Activated CD4-positive, alpha-beta T cell treated with anti-CD3 and anti-CD28 coated beads for 36 hours (primary cell): ENCODE measurements around the gene LIN7B. TPM values are rescaled to one million over a fixed set of nuclear protein-coding genes. Genes with fewer than 3 reads are reported as not detected.
"Not testable (repeated sequence)": the region's sequence is repeated elsewhere in the genome, so short reads cannot be mapped to it uniquely, and the experiment has no call there.

Experiments used
- ATAC-seq: fragments of 200-7000 bp; cut with Tn5 transposase; one replicate; pipeline ENCODE4 v1.10.0; 2021; ENCODE audit warnings: mild to moderate bottlenecking, moderate library complexity
- CTCF ChIA-PET: fragments of 350-600 bp; sonication (Branson Sonifier 250); formaldehyde crosslinking; loops from one replicate; lab custom pipeline; 2021; ENCODE audit warnings: antibody characterized with exemption; lab: Charles Lee
- POLR2A ChIA-PET: fragments of 350-600 bp; sonication (Branson Sonifier 250); formaldehyde crosslinking; loops from one replicate; lab custom pipeline; 2021; ENCODE audit warnings: antibody characterized with exemption, inconsistent platforms; lab: Charles Lee
- DNase-seq: peaks from one replicate; pipeline ENCODE4 v3.0.0-alpha.2; 2020
- H3K27ac Mint-ChIP-seq: one replicate; pipeline ENCODE4 v1.8.0; 2021; ENCODE audit warnings: mixed read lengths
- H3K27me3 Mint-ChIP-seq: one replicate; pipeline ENCODE4 v1.8.0; 2021; ENCODE audit warnings: mixed read lengths
- H3K36me3 Mint-ChIP-seq: one replicate; pipeline ENCODE4 v1.8.0; 2021; ENCODE audit warnings: low read depth, mixed read lengths
- H3K4me1 Mint-ChIP-seq: one replicate; pipeline ENCODE4 v1.8.0; 2021; ENCODE audit warnings: mixed read lengths
- H3K4me3 Mint-ChIP-seq: one replicate; pipeline ENCODE4 v1.8.0; 2021; ENCODE audit warnings: mild to moderate bottlenecking, moderate library complexity, mixed read lengths
- H3K9me3 Mint-ChIP-seq: one replicate; pipeline ENCODE4 v1.8.0; 2021; ENCODE audit warnings: low read depth, mixed read lengths
- intact Hi-C, 2 experiments: fragments of 100-400 bp; cut with DNase I in 1 of 2; cut with micrococcal nuclease in 1 of 2; formaldehyde crosslinking; loops; one replicate each; pipeline versions ENCODE4 v1.14.2 to v1.15.1; 2022 to 2024; cut with DNase I, micrococcal nuclease
- total RNA-seq, 2 experiments: library from RNA; stranded (reverse); gene quantifications; one replicate each; pipeline ENCODE4 v1.2.3, GENCODE V29; 2021

LIN7B gene
- total RNA-seq, 2 experiments from 2014 or later, result 3.5 to 4.3 TPM

GRCh38 chr19:49146408-49146770 is 32.2 kb downstream of the LIN7B start:
- not testable (repeated sequence) for H3K4me3 Mint-ChIP-seq, DNase-seq
- POLR2A ChIA-PET, result interaction anchor here (0.7 kb wide), 1 partner anchor 31 kb away, joined by 3 read pairs; no protein-coding TSS in a partner anchor

GRCh38 chr19:49148044-49148682 is 34.0 kb downstream of the LIN7B start:
- peaks cover 51% of the 10 kb centered on the region for H3K27me3 Mint-ChIP-seq
- H3K27ac Mint-ChIP-seq, result no peak overlapping the region
- DNase-seq (no peak), ATAC-seq (no peak)
- ChIA-PET CTCF (interaction anchor here (0.6 to 1.9 kb wide), 5 partner anchors 9 to 386 kb away, joined by 3 to 7 read pairs (median 4); partner anchors contain the start of genes GYS1 and RUVBL2), POLR2A (no interaction called here)
- H3K36me3 Mint-ChIP-seq, result peaks cover 2% of the 10 kb centered on the region
- no peaks in the 10 kb centered on the region for H3K9me3 Mint-ChIP-seq
- H3K4me3 Mint-ChIP-seq, result no peak overlapping the region
- peaks cover 28% of the 10 kb centered on the region for H3K4me1 Mint-ChIP-seq
- intact Hi-C loops, result loop anchor here in 1 of 2 experiments (5.0 to 10.0 kb wide), 2 partner anchors 44 to 153 kb away; partner anchors contain the start of genes GYS1 and RUVBL2

More at GRCh38 chr19:49146408-49146770, 32.2 kb downstream of the LIN7B start:
- ATAC-seq, H3K36me3 Mint-ChIP-seq, H3K27ac Mint-ChIP-seq, H3K9me3 Mint-ChIP-seq: not testable (repeated sequence)
- Mint-ChIP-seq H3K27me3 (peaks cover 48% of the 10 kb centered on the region), H3K4me1 (peaks cover 32% of the 10 kb centered on the region)
- intact Hi-C loops, result loop anchor here (1.0 to 10.0 kb wide), 9 partner anchors 27 to 153 kb away; partner anchors contain the start of genes GYS1 (in 2 of the 2), RUVBL2 (in 2 of the 2), C19orf73 (in 1 of the 2) and LIN7B (in 1 of the 2)
- CTCF ChIA-PET, result interaction anchor here (0.6 to 4.0 kb wide), 13 partner anchors 10 to 88 kb away, joined by 3 to 21 read pairs (median 3); partner anchors contain the start of gene CGB7

- ChIA-PET POLR2A (interaction anchor here (0.9 kb wide), 1 partner anchor 20 kb away, joined by 3 read pairs; no protein-coding TSS in a partner anchor), CTCF (interaction anchor here (0.6 to 1.9 kb wide), 6 partner anchors 10 to 385 kb away, joined by 3 to 7 read pairs (median 4); partner anchors contain the start of genes GYS1 and RUVBL2)
- intact Hi-C loops, result loop anchor here (1.0 to 10.0 kb wide), 4 partner anchors 16 to 154 kb away; partner anchors contain the start of genes GYS1 (in 1 of the 2) and RUVBL2 (in 1 of the 2)
- H3K36me3 Mint-ChIP-seq, result peaks cover 2% of the 10 kb centered on the region
- no peak overlapping the region for H3K27ac Mint-ChIP-seq
- H3K4me1 Mint-ChIP-seq, result peaks cover 28% of the 10 kb centered on the region
- H3K4me3 Mint-ChIP-seq, result peak overlapping the region; percentile 67
- H3K27me3 Mint-ChIP-seq, result peaks cover 58% of the 10 kb centered on the region
- DNase-seq (peak; percentile 93), ATAC-seq (peak; percentile 53)
- no peaks in the 10 kb centered on the region for H3K9me3 Mint-ChIP-seq
Measured at GRCh38 chr19:49148784-49149651, 34.8 kb downstream of the LIN7B start.

GRCh38 chr19:49149652-49150105 is 35.5 kb downstream of the LIN7B start:
- ChIA-PET POLR2A (interaction anchor here (0.9 kb wide), 1 partner anchor 21 kb away, joined by 3 read pairs; no protein-coding TSS in a partner anchor), CTCF (interaction anchor here (0.6 to 1.9 kb wide), 5 partner anchors 10 to 156 kb away, joined by 3 to 7 read pairs (median 5); partner anchors contain the start of genes GYS1 and RUVBL2)
- DNase-seq, result no peak
- Mint-ChIP-seq H3K27me3 (peaks cover 64% of the 10 kb centered on the region), H3K4me3 (peak overlapping the region; percentile 67), H3K36me3 (peaks cover 2% of the 10 kb centered on the region), H3K9me3 (no peaks in the 10 kb centered on the region), H3K27ac (no peak overlapping the region), H3K4me1 (peaks cover 28% of the 10 kb centered on the region)
- ATAC-seq, result no peak
- intact Hi-C loops, result loop anchor here (1.0 to 10.0 kb wide), 7 partner anchors 16 to 293 kb away; partner anchors contain the start of genes CGB7 (in 1 of the 2), GYS1 (in 1 of the 2), LHB (in 1 of the 2) and RUVBL2 (in 1 of the 2)

GRCh38 chr19:49150106-49150943 is 36.2 kb downstream of the LIN7B start:
- intact Hi-C loops, result loop anchor here (2.0 to 5.0 kb wide), 3 partner anchors 93 to 292 kb away; partner anchors contain the start of genes CGB7 (in 1 of the 2) and LHB (in 1 of the 2)
- Mint-ChIP-seq H3K27ac (no peak overlapping the region), H3K4me1 (peaks cover 26% of the 10 kb centered on the region), H3K36me3 (peaks cover 2% of the 10 kb centered on the region), H3K27me3 (peaks cover 67% of the 10 kb centered on the region), H3K9me3 (no peaks in the 10 kb centered on the region), H3K4me3 (peak overlapping the region; percentile 67)
- ChIA-PET CTCF (interaction anchor here (0.6 to 1.8 kb wide), 4 partner anchors 37 to 157 kb away, joined by 3 to 7 read pairs (median 4); partner anchors contain the start of genes GYS1 and RUVBL2), POLR2A (interaction anchor here (0.6 kb wide), 2 partner anchors 121 to 128 kb away, joined by 3 to 5 read pairs; no protein-coding TSS in a partner anchor)
- peak; percentile 61 for DNase-seq
- ATAC-seq, result no peak

- POLR2A ChIA-PET, result interaction anchor here (0.6 kb wide), 1 partner anchor 127 kb away, joined by 5 read pairs; no protein-coding TSS in a partner anchor
- H3K27me3 Mint-ChIP-seq, result peaks cover 68% of the 10 kb centered on the region
- H3K9me3 Mint-ChIP-seq, result no peaks in the 10 kb centered on the region
- no peak for DNase-seq
- intact Hi-C loops, result loop anchor here (2.0 to 5.0 kb wide), 3 partner anchors 94 to 292 kb away; partner anchors contain the start of genes CGB7 (in 1 of the 2) and LHB (in 1 of the 2)
- H3K36me3 Mint-ChIP-seq, result peaks cover 2% of the 10 kb centered on the region
- ATAC-seq, result no peak
- H3K27ac Mint-ChIP-seq, result no peak overlapping the region
- H3K4me1 Mint-ChIP-seq, result peaks cover 21% of the 10 kb centered on the region
- H3K4me3 Mint-ChIP-seq, result no peak overlapping the region
- CTCF ChIA-PET, result interaction anchor here (0.5 to 0.9 kb wide), 3 partner anchors 17 to 53 kb away, joined by 3 to 5 read pairs (median 4); no protein-coding TSS in a partner anchor
Measured at GRCh38 chr19:49150944-49151243, 36.7 kb downstream of the LIN7B start.

- H3K9me3 Mint-ChIP-seq, result no peaks in the 10 kb centered on the region
- CTCF ChIA-PET, result interaction anchor here (0.5 to 0.9 kb wide), 3 partner anchors 17 to 54 kb away, joined by 3 to 5 read pairs (median 4); no protein-coding TSS in a partner anchor
- no peak overlapping the region for H3K4me3 Mint-ChIP-seq
- H3K27ac Mint-ChIP-seq, result no peak overlapping the region
- POLR2A ChIA-PET, result no interaction called here
- peaks cover 2% of the 10 kb centered on the region for H3K36me3 Mint-ChIP-seq
- peak; percentile 37 for ATAC-seq
- intact Hi-C loops, result loop anchor here (2.0 to 5.0 kb wide), 3 partner anchors 94 to 291 kb away; partner anchors contain the start of genes CGB7 (in 1 of the 2) and LHB (in 1 of the 2)
- H3K4me1 Mint-ChIP-seq, result peaks cover 21% of the 10 kb centered on the region
- H3K27me3 Mint-ChIP-seq, result peaks cover 69% of the 10 kb centered on the region
- DNase-seq, result peak; percentile 71
Measured at GRCh38 chr19:49151267-49152118, 37.3 kb downstream of the LIN7B start.

- intact Hi-C loops, result loop anchor here (5.0 kb wide), 2 partner anchors 95 to 135 kb away; partner anchors contain the start of genes CGB7 (in 1 of the 2) and LHB (in 1 of the 2)
- Mint-ChIP-seq H3K27me3 (peaks cover 66% of the 10 kb centered on the region), H3K9me3 (no peaks in the 10 kb centered on the region), H3K4me3 (no peak overlapping the region), H3K36me3 (peaks cover 2% of the 10 kb centered on the region), H3K4me1 (peaks cover 21% of the 10 kb centered on the region), H3K27ac (no peak overlapping the region)
- ATAC-seq, result no peak
- POLR2A ChIA-PET, result no interaction called here
- DNase-seq, result no peak
- CTCF ChIA-PET, result no interaction called here
Measured at GRCh38 chr19:49152119-49152550, 38.0 kb downstream of the LIN7B start.

GRCh38 chr19:49153167-49153809 is 39.1 kb downstream of the LIN7B start:
- intact Hi-C loops, result loop anchor here (5.0 kb wide), 2 partner anchors 96 to 136 kb away; partner anchors contain the start of genes CGB7 (in 1 of the 2) and LHB (in 1 of the 2)
- DNase-seq (no peak), ATAC-seq (no peak)
- CTCF ChIA-PET, result no interaction called here
- no peaks in the 10 kb centered on the region for H3K9me3 Mint-ChIP-seq
- H3K27me3 Mint-ChIP-seq, result peaks cover 65% of the 10 kb centered on the region
- peaks cover 2% of the 10 kb centered on the region for H3K36me3 Mint-ChIP-seq
- H3K4me3 Mint-ChIP-seq, result no peak overlapping the region
- H3K27ac Mint-ChIP-seq, result no peak overlapping the region
- H3K4me1 Mint-ChIP-seq, result peaks cover 24% of the 10 kb centered on the region
- POLR2A ChIA-PET, result no interaction called here
